Common myeloid progenitor, CD34-positive (primary cell): ENCODE results near the gene GPR17.

Experiments used
- CTCF ChIA-PET: fragments of 350-600 bp; sonication (Branson Sonifier 250); formaldehyde crosslinking; loops from one replicate; lab custom pipeline; 2021; ENCODE audit warnings: antibody characterized with exemption; lab: Charles Lee
- POLR2A ChIA-PET: fragments of 350-600 bp; sonication (Branson Sonifier 250); formaldehyde crosslinking; loops from one replicate; lab custom pipeline; 2021; ENCODE audit warnings: antibody characterized with exemption; lab: Charles Lee
- DNase-seq, 3 donors: peaks; one replicate each; pipeline versions ENCODE4 v3.0.0 to v3.0.0-alpha.2; 2013
- H3K27ac ChIP-seq, 2 experiments: 1 replicate in 1 of 2; 2 replicates in 1 of 2; pipeline ENCODE4 v1.7.0; 2013; ENCODE audit warnings: inconsistent platforms in 2 of 2, low read length in 2 of 2, mild to moderate bottlenecking in 2 of 2, low read depth in 1 of 2, moderate library complexity in 1 of 2; ENCODE audit not compliant: severe bottlenecking in 2 of 2, insufficient read depth in 1 of 2, poor library complexity in 1 of 2
- H3K27me3 ChIP-seq, 5 experiments: replicated peaks in 2 of 5; 1 replicate in 3 of 5; 2 replicates in 2 of 5; pipeline versions ENCODE4 v1.6.1 to v1.7.0; 2013; ENCODE audit warnings: low read length in 4 of 5, mild to moderate bottlenecking in 2 of 5, moderate library complexity in 2 of 5, inconsistent platforms in 1 of 5; ENCODE audit not compliant: insufficient read depth in 5 of 5, control insufficient read depth in 4 of 5
- H3K36me3 ChIP-seq, 4 experiments: 1 replicate in 2 of 4; 2 replicates in 2 of 4; pipeline versions ENCODE4 v1.6.1 to v1.7.0; 2013; ENCODE audit warnings: low read length in 3 of 4, control low read depth in 1 of 4, mild to moderate bottlenecking in 1 of 4; ENCODE audit not compliant: control insufficient read depth in 4 of 4, insufficient read depth in 4 of 4
- H3K4me1 ChIP-seq, 4 experiments: 1 replicate in 3 of 4; 2 replicates in 1 of 4; pipeline versions ENCODE4 v1.6.1 to v1.7.1; 2013; ENCODE audit warnings: low read length in 3 of 4, mild to moderate bottlenecking in 3 of 4, control low read depth in 1 of 4, inconsistent platforms in 1 of 4, moderate library complexity in 1 of 4; ENCODE audit not compliant: control insufficient read depth in 4 of 4, insufficient read depth in 4 of 4; ENCODE audit errors: control extremely low read depth in 1 of 4
- H3K4me3 ChIP-seq, 7 experiments: 1 replicate in 4 of 7; 2 replicates in 3 of 7; pipeline versions ENCODE4 v1.5.1 to v1.7.0; 2013; ENCODE audit warnings: mild to moderate bottlenecking in 7 of 7, low read length in 6 of 7, moderate library complexity in 6 of 7, inconsistent platforms in 2 of 7, low read depth in 2 of 7, control low read depth in 1 of 7; ENCODE audit not compliant: insufficient read depth in 4 of 7, control insufficient read depth in 1 of 7; ENCODE audit errors: extremely low read depth in 1 of 7
- H3K9me3 ChIP-seq, 5 experiments: 1 replicate in 4 of 5; 2 replicates in 1 of 5; pipeline versions ENCODE4 v1.6.1 to v1.7.1; 2013; ENCODE audit warnings: low read length in 4 of 5, mild to moderate bottlenecking in 2 of 5, inconsistent platforms in 1 of 5, low read depth in 1 of 5, moderate library complexity in 1 of 5; ENCODE audit not compliant: control insufficient read depth in 4 of 5, insufficient read depth in 2 of 5; ENCODE audit errors: control extremely low read depth in 1 of 5
- WGBS: methylation state at CpG from one replicate; pipeline ENCODE4 v1.1.5; 2013; ENCODE audit not compliant: insufficient coverage; 5-methylcytosine and 5-hydroxymethylcytosine counted together

GPR17 gene

DNA sequence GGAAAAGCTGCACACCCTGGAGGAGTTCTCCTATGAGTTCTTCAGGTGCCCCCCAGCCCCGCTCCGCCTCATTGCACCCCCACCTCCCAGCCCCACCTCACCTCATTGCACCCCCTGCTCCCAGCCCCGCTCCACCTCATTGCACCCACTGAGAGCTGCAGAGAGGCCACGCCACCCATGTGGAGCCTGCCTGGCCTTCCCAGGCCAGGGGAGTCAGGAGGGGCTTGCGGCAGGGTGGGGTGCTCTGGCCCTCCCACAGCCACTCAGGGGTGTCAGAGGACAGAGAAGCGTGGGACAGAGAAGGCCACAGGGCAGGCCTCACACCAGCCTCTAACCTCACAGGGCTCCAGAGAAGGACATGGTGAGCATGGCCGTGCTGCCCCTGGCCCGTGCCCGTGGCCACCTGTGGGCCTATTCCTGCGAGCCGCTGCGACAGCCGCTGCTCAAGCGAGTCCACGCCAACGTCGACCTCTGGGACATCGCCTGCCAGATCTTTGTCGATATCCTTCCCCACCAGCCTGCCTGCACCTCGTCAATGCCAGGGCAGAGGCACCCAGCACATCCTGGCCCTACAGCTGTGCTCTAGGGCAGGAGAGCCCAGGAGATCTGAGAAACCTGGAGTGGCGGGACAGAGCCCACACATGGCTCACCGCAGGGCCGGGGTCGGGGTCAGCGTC, 15.0 kb upstream of the GPR17 start:
- CTCF ChIA-PET: interaction anchor here (0.8 to 3.4 kb wide), 8 partner anchors 11 to 40 kb away, joined by 3 to 14 read pairs (median 4); no protein-coding TSS in a partner anchor
- no peak overlapping the region for H3K4me3 ChIP-seq
- no peaks in the 10 kb centered on the region for H3K27me3 ChIP-seq
- no peaks in the 10 kb centered on the region for H3K9me3 ChIP-seq
- no peaks in the 10 kb centered on the region for H3K36me3 ChIP-seq
- peaks cover 0 to 24% (median 18%) of the 10 kb centered on the region in 4 experiments for H3K4me1 ChIP-seq
- POLR2A ChIA-PET: no interaction called here
- DNase-seq: no peak
- WGBS: 95% methylated on average over 22 of the region's 25 CpGs
- H3K27ac ChIP-seq: no peak overlapping the region

DNA sequence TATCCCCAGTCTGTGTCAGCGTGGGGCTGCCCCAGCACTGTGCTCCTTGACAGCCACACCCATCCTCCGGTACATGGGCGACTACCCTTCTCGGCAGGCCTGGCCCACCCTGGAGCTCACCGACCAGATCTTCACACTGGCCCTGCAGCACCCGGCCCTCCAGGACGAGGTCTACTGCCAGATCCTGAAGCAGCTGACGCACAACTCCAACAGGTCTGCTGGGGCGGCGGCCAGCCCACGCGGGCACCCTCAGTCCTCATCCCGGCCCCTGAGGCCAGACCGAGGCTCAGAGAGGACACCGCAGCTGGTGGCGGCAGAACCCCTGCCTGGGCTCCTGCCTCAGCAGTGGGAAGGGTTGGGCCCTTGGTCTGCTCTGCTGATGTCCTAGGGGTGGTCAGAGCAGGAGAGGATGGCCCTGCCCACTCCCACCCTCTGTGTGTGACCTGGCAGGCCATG, 14.4 kb upstream of the GPR17 start:
- Histone ChIP-seq H3K36me3 (no peaks in the 10 kb centered on the region), H3K27me3 (no peaks in the 10 kb centered on the region), H3K9me3 (no peaks in the 10 kb centered on the region), H3K27ac (no peak overlapping the region), H3K4me3 (no peak overlapping the region), H3K4me1 (peaks cover 0 to 22% (median 15%) of the 10 kb centered on the region in 4 experiments)
- DNase-seq: no peak
- ChIA-PET POLR2A (no interaction called here), CTCF (interaction anchor here (1.0 to 3.4 kb wide), 3 partner anchors 10 to 41 kb away, joined by 3 to 14 read pairs (median 3); no protein-coding TSS in a partner anchor)
- 99% methylated on average over 9 of the region's 16 CpGs for WGBS

DNA sequence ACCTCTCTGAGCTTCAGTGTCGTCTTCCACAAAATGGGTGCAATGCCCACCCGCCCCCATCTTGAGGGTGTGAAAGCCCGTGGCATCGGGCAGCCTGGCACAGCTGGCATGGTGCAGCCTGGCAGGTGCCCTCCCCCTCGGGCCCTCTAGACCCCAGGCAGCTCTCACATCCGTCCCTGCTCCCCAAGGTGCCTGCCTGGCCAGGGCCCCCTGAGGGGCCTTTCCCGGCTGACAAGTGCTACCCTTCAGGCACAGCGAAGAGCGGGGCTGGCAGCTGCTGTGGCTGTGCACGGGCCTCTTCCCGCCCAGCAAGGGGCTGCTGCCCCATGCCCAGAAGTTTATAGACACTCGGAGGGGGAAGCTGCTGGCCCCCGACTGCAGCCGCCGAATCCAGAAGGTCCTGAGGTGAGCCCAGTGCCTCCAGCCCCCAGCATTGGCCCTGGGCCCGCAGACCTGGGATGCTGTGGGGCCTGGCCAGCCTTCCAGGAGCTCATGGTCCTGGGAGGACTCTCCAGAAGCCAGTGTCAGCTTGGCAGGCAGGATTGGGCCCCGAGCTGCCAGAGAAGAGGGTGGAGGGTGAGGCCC, 13.9 kb upstream of the GPR17 start:
- ChIA-PET POLR2A (no interaction called here), CTCF (interaction anchor here (3.4 kb wide), 1 partner anchor 41 kb away, joined by 14 read pairs; no protein-coding TSS in a partner anchor)
- H3K36me3 ChIP-seq: no peaks in the 10 kb centered on the region
- no peak overlapping the region for H3K27ac ChIP-seq
- no peak for DNase-seq
- H3K9me3 ChIP-seq: no peaks in the 10 kb centered on the region
- H3K4me1 ChIP-seq: peaks cover 0 to 24% (median 17%) of the 10 kb centered on the region in 4 experiments
- no peak overlapping the region for H3K4me3 ChIP-seq
- H3K27me3 ChIP-seq: no peaks in the 10 kb centered on the region
- 86% methylated on average over 14 of the region's 17 CpGs for WGBS

DNA sequence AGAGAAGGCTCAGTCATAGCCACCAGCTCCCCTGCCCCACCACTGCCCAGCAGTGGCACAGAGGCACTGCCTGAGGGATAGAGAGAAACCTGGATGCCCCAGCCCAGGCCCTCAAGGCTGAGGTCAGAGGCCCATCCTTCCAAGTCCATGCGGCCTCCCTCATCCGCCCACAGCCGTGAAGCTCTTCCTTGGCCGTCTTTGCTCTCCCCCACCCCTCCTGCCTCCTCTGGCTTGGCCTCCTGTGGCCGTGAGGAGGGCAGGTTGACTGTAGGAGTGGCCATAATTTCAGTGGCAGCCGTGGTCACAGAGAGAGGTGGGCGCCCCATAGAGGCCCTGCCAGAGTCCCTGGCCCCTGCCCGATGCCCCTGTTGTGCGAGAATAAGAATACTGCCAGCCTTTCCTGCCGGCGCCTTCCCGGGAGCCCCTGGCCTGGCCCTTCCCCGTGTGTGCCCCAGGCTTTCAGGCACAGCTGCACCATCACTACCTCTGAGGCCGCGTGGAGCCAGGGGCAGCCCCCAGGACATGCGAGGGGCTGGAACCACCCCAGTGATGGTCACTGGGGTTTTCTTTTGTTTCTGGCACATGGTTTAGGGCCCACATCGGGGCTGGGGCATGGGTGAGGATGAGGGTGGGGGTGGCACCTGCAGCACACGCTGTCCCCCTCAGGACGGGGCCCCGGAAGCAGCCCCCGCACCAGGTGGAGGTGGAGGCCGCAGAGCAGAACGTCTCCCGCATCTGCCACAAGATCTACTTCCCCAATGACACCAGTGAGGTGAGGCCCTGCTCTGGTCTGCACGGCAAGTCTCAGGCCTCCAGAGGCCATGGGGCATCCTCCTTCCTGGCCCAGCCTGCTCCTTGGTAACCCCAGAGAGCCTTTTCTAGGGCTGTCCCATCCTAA, 13.1 kb upstream of the GPR17 start:
- peaks cover 0 to 32% (median 23%) of the 10 kb centered on the region in 4 experiments for H3K4me1 ChIP-seq
- ChIA-PET CTCF (interaction anchor here (3.4 kb wide), 1 partner anchor 42 kb away, joined by 14 read pairs; no protein-coding TSS in a partner anchor), POLR2A (no interaction called here)
- H3K4me3 ChIP-seq: no peak overlapping the region
- DNase-seq: peak in 1 of 3 donors; percentile 28
- H3K36me3 ChIP-seq: no peaks in the 10 kb centered on the region
- no peaks in the 10 kb centered on the region for H3K27me3 ChIP-seq
- no peaks in the 10 kb centered on the region for H3K9me3 ChIP-seq
- H3K27ac ChIP-seq: no peak overlapping the region
- 82% methylated on average over 19 of the region's 25 CpGs for WGBS

DNA sequence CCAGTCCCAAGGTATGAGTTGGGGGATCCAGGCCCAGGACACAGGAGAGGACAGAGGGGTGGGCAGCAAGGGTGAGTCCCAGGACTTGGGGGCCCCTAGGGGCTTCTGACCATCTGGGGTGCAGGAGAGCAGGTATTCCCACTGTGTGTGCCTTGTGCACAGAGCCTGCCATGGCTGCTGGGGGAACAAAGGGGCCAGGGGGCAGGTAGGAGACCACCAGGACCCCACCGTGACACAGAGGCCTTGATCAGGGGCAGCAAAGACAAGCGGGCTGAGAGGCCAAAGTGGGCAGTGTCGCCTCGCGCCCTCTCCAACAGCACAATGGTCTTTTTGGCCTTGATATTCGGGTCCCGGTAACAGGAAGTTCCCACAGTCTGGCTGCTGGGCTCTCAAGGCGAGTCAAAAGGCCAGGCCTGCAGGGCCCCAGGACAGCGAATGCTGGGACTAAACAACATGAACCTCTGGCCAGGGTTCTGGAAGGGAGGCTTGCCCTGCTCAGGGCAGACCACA, 12.3 kb upstream of the GPR17 start:
- Histone ChIP-seq H3K4me3 (no peak overlapping the region), H3K4me1 (peaks cover 0 to 39% (median 29%) of the 10 kb centered on the region in 4 experiments), H3K36me3 (no peaks in the 10 kb centered on the region), H3K27ac (no peak overlapping the region), H3K9me3 (no peaks in the 10 kb centered on the region), H3K27me3 (no peaks in the 10 kb centered on the region)
- CTCF ChIA-PET: no interaction called here
- 96% methylated on average over 9 of the region's 9 CpGs for whole genome bisulfite sequencing
- POLR2A ChIA-PET: no interaction called here
- no peak for DNase-seq

GRCh38 chr2:127634066-127634617, 11.8 kb upstream of the GPR17 start:
- Histone ChIP-seq H3K27ac (no peak overlapping the region), H3K9me3 (no peaks in the 10 kb centered on the region), H3K27me3 (no peaks in the 10 kb centered on the region), H3K4me3 (no peak overlapping the region), H3K36me3 (no peaks in the 10 kb centered on the region), H3K4me1 (peaks cover 0 to 41% (median 31%) of the 10 kb centered on the region in 4 experiments)
- no peak for DNase-seq
- ChIA-PET CTCF (no interaction called here), POLR2A (no interaction called here)
- 92% methylated on average over 12 of the region's 16 CpGs for WGBS
